HUES48 (cell line): Measurements from ENCODE around the gene RASGRF2.
"Not testable (repeated sequence)": the region's sequence is repeated elsewhere in the genome, so short reads cannot be mapped to it uniquely, and the experiment has no call there.

Experiments
- H3K27ac ChIP-seq: one replicate; pipeline ENCODE4 v1.7.0; 2013; ENCODE audit warnings: low read depth, low read length, inconsistent platforms
- H3K27me3 ChIP-seq: 2 replicates; pipeline ENCODE4 v1.6.1; 2013; ENCODE audit warnings: mild to moderate bottlenecking, low read length; ENCODE audit not compliant: control insufficient read depth, insufficient read depth
- H3K36me3 ChIP-seq: 2 replicates; pipeline ENCODE4 v1.6.1; 2013; ENCODE audit warnings: low read length; ENCODE audit not compliant: control insufficient read depth, insufficient read depth
- H3K4me1 ChIP-seq: 2 replicates; pipeline ENCODE4 v1.6.1; 2013; ENCODE audit warnings: mild to moderate bottlenecking, low read length; ENCODE audit not compliant: control insufficient read depth, insufficient read depth
- H3K4me3 ChIP-seq: 2 replicates; pipeline ENCODE4 v1.5.1; 2013; ENCODE audit warnings: mild to moderate bottlenecking, low read depth, low read length
- H3K9ac ChIP-seq: 2 replicates; pipeline ENCODE4 v1.6.1; 2013; ENCODE audit warnings: mild to moderate bottlenecking, low read depth, low read length, moderate library complexity
- H3K9me3 ChIP-seq: 2 replicates; pipeline ENCODE4 v1.6.1; 2013; ENCODE audit warnings: low read length; ENCODE audit not compliant: control insufficient read depth, insufficient read depth

Gene RASGRF2

GRCh38 chr5:81254886-81255559 is 294.9 kb downstream of the RASGRF2 start:
- H3K36me3 ChIP-seq: no peaks in the 10 kb centered on the region
- H3K4me3 ChIP-seq: no peak overlapping the region
- H3K27ac ChIP-seq: no peak overlapping the region
- no peaks in the 10 kb centered on the region for H3K4me1 ChIP-seq
- H3K27me3 ChIP-seq: no peaks in the 10 kb centered on the region
- H3K9ac ChIP-seq: no peak overlapping the region
- H3K9me3 ChIP-seq: no peaks in the 10 kb centered on the region

GRCh38 chr5:81256766-81257165 is 296.6 kb downstream of the RASGRF2 start:
- Histone ChIP-seq H3K9ac (no peak overlapping the region), H3K9me3 (no peaks in the 10 kb centered on the region), H3K27ac (no peak overlapping the region), H3K4me3 (no peak overlapping the region), H3K27me3 (no peaks in the 10 kb centered on the region), H3K36me3 (no peaks in the 10 kb centered on the region), H3K4me1 (no peaks in the 10 kb centered on the region)

- H3K36me3 ChIP-seq, H3K4me1 ChIP-seq, H3K9ac ChIP-seq, H3K27ac ChIP-seq, H3K9me3 ChIP-seq, H3K4me3 ChIP-seq, H3K27me3 ChIP-seq: not testable (repeated sequence)
Measured at GRCh38 chr5:81262796-81263195, 302.6 kb downstream of the RASGRF2 start.

GRCh38 chr5:81265101-81265500 is 304.9 kb downstream of the RASGRF2 start:
- Histone ChIP-seq H3K9me3 (no peaks in the 10 kb centered on the region), H3K27ac (no peak overlapping the region), H3K4me3 (no peak overlapping the region), H3K9ac (no peak overlapping the region), H3K27me3 (no peaks in the 10 kb centered on the region), H3K4me1 (peaks cover 7% of the 10 kb centered on the region), H3K36me3 (no peaks in the 10 kb centered on the region)

GRCh38 chr5:81268521-81269196 is 308.5 kb downstream of the RASGRF2 start:
- H3K4me1 ChIP-seq: peaks cover 22% of the 10 kb centered on the region
- H3K36me3 ChIP-seq: no peaks in the 10 kb centered on the region
- no peaks in the 10 kb centered on the region for H3K27me3 ChIP-seq
- no peaks in the 10 kb centered on the region for H3K9me3 ChIP-seq
- H3K9ac ChIP-seq: no peak overlapping the region
- no peak overlapping the region for H3K27ac ChIP-seq
- no peak overlapping the region for H3K4me3 ChIP-seq

- Histone ChIP-seq H3K27me3 (no peaks in the 10 kb centered on the region), H3K27ac (peak overlapping the region; percentile 72)
Measured at GRCh38 chr5:81269751-81270393, 309.7 kb downstream of the RASGRF2 start.

GRCh38 chr5:81270394-81271027 is 310.3 kb downstream of the RASGRF2 start:
- H3K27ac ChIP-seq: peak overlapping the region; percentile 45
- peaks cover 22% of the 10 kb centered on the region for H3K4me1 ChIP-seq
- H3K27me3 ChIP-seq, H3K36me3 ChIP-seq, H3K9me3 ChIP-seq, H3K9ac ChIP-seq, H3K4me3 ChIP-seq: not testable (repeated sequence)

More at GRCh38 chr5:81269751-81270393, 309.7 kb downstream of the RASGRF2 start:
- no peaks in the 10 kb centered on the region for H3K36me3 ChIP-seq
- 0 out of 2 replicates have a peak overlapping the region, but pooled peaks have one; percentile 8 for H3K4me3 ChIP-seq
- H3K4me1 ChIP-seq: peaks cover 22% of the 10 kb centered on the region
- no peaks in the 10 kb centered on the region for H3K9me3 ChIP-seq
- H3K9ac ChIP-seq: no peak overlapping the region; the same call in 1 of the 2 replicates
